ENCODE measurements around the gene CHAD.

- TF ChIP-seq EZH2 (IDR thresholded peaks at IDR 0.05; ENCODE audit: low read length), result no peak
- TF ChIP-seq CTCF (optimal IDR thresholded peaks at IDR 0.05 in 1 of 3, IDR thresholded peaks at IDR 0.05 in 1 of 3, conservative IDR thresholded peaks at IDR 0.05 in 1 of 3; ENCODE audit: extremely low read depth in 1 of 3, insufficient read depth in 2 of 3, low read length in 3 of 3), result no peak
Observed at GRCh38 chr17:50420419-50421112, 48.1 kb downstream of the CHAD start.

Measured in keratinocyte (primary cell).